Measurements from ENCODE around the gene CDK19. TPM values are rescaled to one million over a fixed set of nuclear protein-coding genes. Genes with fewer than 3 reads are reported as not detected.

The CDK19 gene
- total RNA-seq, 5 donors from 2014 or later (not counting 1 experiment from before 2014, with no cell fraction given), result 11.4 to 16.1 (median 14.2) TPM

GRCh38 chr6:110629153-110629552 is 186.1 kb downstream of the CDK19 start:
- ChIA-PET POLR2A (no interaction called here), CTCF (no interaction called here)
- H3K36me3 ChIP-seq (ENCODE audit: control insufficient read depth in 2 of 2, extremely low read depth in 1 of 2, insufficient read depth in 1 of 2, low read length in 1 of 2), result no peaks in the 10 kb centered on the region
- peaks cover 27% of the 10 kb centered on the region for H3K36me3 Mint-ChIP-seq
- no peaks in the 10 kb centered on the region for H3K9me3 ChIP-seq
- H3K9me3 Mint-ChIP-seq, result no peaks in the 10 kb centered on the region
- H3K27ac Mint-ChIP-seq, result no peak overlapping the region
- no peak overlapping the region for H3K27ac ChIP-seq (ENCODE audit: low read length)
- H3K27me3 Mint-ChIP-seq, result no peaks in the 10 kb centered on the region
- DNase-seq (no peak), ATAC-seq (replicated peaks in 1 of 4) (no peak)
- no peaks in the 10 kb centered on the region for H3K27me3 ChIP-seq (replicated peaks in 1 of 2; ENCODE audit: control insufficient read depth in 2 of 2, extremely low read depth in 1 of 2, insufficient read depth in 2 of 2, low read length in 1 of 2)
- H3K4me3 ChIP-seq (ENCODE audit: control insufficient read depth in 1 of 2, extremely low read depth in 1 of 2, low read length in 1 of 2), result no peak overlapping the region
- no peaks in the 10 kb centered on the region for H3K4me1 ChIP-seq (ENCODE audit: control insufficient read depth in 1 of 2, extremely low read depth in 1 of 2, insufficient read depth in 2 of 2, low read length in 2 of 2)
- 100% methylated on average over 1 of the region's 2 CpGs for WGBS (ENCODE audit: insufficient coverage)
- no peak overlapping the region for H3K4me3 Mint-ChIP-seq
- no peaks in the 10 kb centered on the region for H3K4me1 Mint-ChIP-seq

GRCh38 chr6:110628330-110628729 is 186.9 kb downstream of the CDK19 start:
- POLR2A ChIA-PET, result no interaction called here
- Mint-ChIP-seq H3K9me3 (no peaks in the 10 kb centered on the region), H3K27ac (no peak overlapping the region), H3K36me3 (peaks cover 31% of the 10 kb centered on the region), H3K4me1 (no peaks in the 10 kb centered on the region), H3K27me3 (no peaks in the 10 kb centered on the region), H3K4me3 (no peak overlapping the region)
- no peaks in the 10 kb centered on the region for H3K4me1 ChIP-seq (ENCODE audit: control insufficient read depth in 1 of 2, extremely low read depth in 1 of 2, insufficient read depth in 2 of 2, low read length in 2 of 2)
- no peaks in the 10 kb centered on the region for H3K9me3 ChIP-seq
- no peak overlapping the region for H3K4me3 ChIP-seq (ENCODE audit: control insufficient read depth in 1 of 2, extremely low read depth in 1 of 2, low read length in 1 of 2)
- no peaks in the 10 kb centered on the region for H3K27me3 ChIP-seq (replicated peaks in 1 of 2; ENCODE audit: control insufficient read depth in 2 of 2, extremely low read depth in 1 of 2, insufficient read depth in 2 of 2, low read length in 1 of 2)
- CTCF ChIA-PET, result no interaction called here
- no peak overlapping the region for H3K27ac ChIP-seq (ENCODE audit: low read length)
- no peak for DNase-seq
- no peaks in the 10 kb centered on the region for H3K36me3 ChIP-seq (ENCODE audit: control insufficient read depth in 2 of 2, extremely low read depth in 1 of 2, insufficient read depth in 1 of 2, low read length in 1 of 2)
- no CpG with 5 or more reads among the region's 5 CpGs for WGBS (ENCODE audit: insufficient coverage)
- no peak for ATAC-seq (replicated peaks in 1 of 4)

DNA sequence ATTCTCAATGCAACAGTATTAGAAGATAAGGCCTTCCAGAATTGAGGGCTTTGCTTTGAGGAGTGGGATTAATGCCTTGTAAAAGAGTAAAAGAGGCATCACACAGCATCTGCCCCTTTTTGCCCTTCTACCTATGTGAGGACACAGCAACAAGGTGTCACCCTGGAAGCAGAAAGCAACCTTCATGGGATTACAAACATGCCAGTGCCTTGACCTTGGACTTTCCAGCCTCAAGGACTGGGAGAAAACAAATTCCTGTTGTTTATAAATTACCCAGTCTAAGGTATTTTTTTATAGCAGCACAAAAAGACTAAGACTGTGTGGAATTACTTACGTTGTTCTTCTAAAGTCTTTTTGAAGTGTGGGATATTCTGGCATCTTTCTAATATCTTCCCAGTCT is 188.8 kb downstream of the CDK19 start:
- CTCF ChIA-PET, result no interaction called here
- Histone ChIP-seq H3K27ac (ENCODE audit: low read length) (no peak overlapping the region), H3K27me3 (replicated peaks in 1 of 2; ENCODE audit: control insufficient read depth in 2 of 2, extremely low read depth in 1 of 2, insufficient read depth in 2 of 2, low read length in 1 of 2) (no peaks in the 10 kb centered on the region), H3K4me1 (ENCODE audit: control insufficient read depth in 1 of 2, extremely low read depth in 1 of 2, insufficient read depth in 2 of 2, low read length in 2 of 2) (no peaks in the 10 kb centered on the region), H3K4me3 (ENCODE audit: control insufficient read depth in 1 of 2, extremely low read depth in 1 of 2, low read length in 1 of 2) (no peak overlapping the region), H3K36me3 (ENCODE audit: control insufficient read depth in 2 of 2, extremely low read depth in 1 of 2, insufficient read depth in 1 of 2, low read length in 1 of 2) (peaks cover 0 to 13% of the 10 kb centered on the region in 2 donors), H3K9me3 (no peaks in the 10 kb centered on the region)
- peaks cover 43% of the 10 kb centered on the region for H3K36me3 Mint-ChIP-seq
- no peaks in the 10 kb centered on the region for H3K27me3 Mint-ChIP-seq
- H3K4me3 Mint-ChIP-seq, result no peak overlapping the region
- WGBS (ENCODE audit: insufficient coverage), result no CpG with 5 or more reads among the region's 1 CpG
- no peaks in the 10 kb centered on the region for H3K9me3 Mint-ChIP-seq
- no peak overlapping the region for H3K27ac Mint-ChIP-seq
- DNase-seq, result no peak
- POLR2A ChIA-PET, result no interaction called here
- no peak for ATAC-seq (replicated peaks in 1 of 4)
- no peaks in the 10 kb centered on the region for H3K4me1 Mint-ChIP-seq

DNA sequence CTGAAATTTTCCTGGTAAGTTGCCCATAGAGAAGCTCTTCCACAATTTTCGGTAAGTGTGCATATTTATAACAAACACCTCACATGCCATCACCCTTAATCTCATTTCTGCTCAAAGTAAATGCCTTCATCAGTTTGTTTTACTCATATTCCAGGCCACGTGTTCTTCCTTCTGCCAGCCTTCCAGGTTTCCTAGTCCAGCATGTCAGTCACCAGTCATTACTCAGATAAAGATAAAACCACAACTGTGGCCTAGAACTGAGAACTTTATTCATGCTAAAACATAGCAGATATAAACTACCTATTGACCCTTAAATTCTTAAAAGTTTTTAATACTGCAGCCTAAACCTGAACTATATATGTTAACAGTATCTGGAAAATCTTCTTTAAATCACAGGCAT is 189.4 kb downstream of the CDK19 start:
- no peak overlapping the region for H3K27ac Mint-ChIP-seq
- H3K9me3 ChIP-seq, result no peaks in the 10 kb centered on the region
- no peaks in the 10 kb centered on the region for H3K4me1 ChIP-seq (ENCODE audit: control insufficient read depth in 1 of 2, extremely low read depth in 1 of 2, insufficient read depth in 2 of 2, low read length in 2 of 2)
- H3K36me3 ChIP-seq (ENCODE audit: control insufficient read depth in 2 of 2, extremely low read depth in 1 of 2, insufficient read depth in 1 of 2, low read length in 1 of 2), result peaks cover 0 to 19% of the 10 kb centered on the region in 2 donors
- ChIA-PET CTCF (no interaction called here), POLR2A (no interaction called here)
- H3K4me3 Mint-ChIP-seq, result no peak overlapping the region
- ATAC-seq (replicated peaks in 1 of 4) (no peak), DNase-seq (no peak)
- no peaks in the 10 kb centered on the region for H3K4me1 Mint-ChIP-seq
- 94% methylated on average over 2 of the region's 2 CpGs for WGBS (ENCODE audit: insufficient coverage)
- no peak overlapping the region for H3K4me3 ChIP-seq (ENCODE audit: control insufficient read depth in 1 of 2, extremely low read depth in 1 of 2, low read length in 1 of 2)
- no peak overlapping the region for H3K27ac ChIP-seq (ENCODE audit: low read length)
- no peaks in the 10 kb centered on the region for H3K27me3 ChIP-seq (replicated peaks in 1 of 2; ENCODE audit: control insufficient read depth in 2 of 2, extremely low read depth in 1 of 2, insufficient read depth in 2 of 2, low read length in 1 of 2)
- H3K27me3 Mint-ChIP-seq, result no peaks in the 10 kb centered on the region
- no peaks in the 10 kb centered on the region for H3K9me3 Mint-ChIP-seq
- peaks cover 48% of the 10 kb centered on the region for H3K36me3 Mint-ChIP-seq

DNA sequence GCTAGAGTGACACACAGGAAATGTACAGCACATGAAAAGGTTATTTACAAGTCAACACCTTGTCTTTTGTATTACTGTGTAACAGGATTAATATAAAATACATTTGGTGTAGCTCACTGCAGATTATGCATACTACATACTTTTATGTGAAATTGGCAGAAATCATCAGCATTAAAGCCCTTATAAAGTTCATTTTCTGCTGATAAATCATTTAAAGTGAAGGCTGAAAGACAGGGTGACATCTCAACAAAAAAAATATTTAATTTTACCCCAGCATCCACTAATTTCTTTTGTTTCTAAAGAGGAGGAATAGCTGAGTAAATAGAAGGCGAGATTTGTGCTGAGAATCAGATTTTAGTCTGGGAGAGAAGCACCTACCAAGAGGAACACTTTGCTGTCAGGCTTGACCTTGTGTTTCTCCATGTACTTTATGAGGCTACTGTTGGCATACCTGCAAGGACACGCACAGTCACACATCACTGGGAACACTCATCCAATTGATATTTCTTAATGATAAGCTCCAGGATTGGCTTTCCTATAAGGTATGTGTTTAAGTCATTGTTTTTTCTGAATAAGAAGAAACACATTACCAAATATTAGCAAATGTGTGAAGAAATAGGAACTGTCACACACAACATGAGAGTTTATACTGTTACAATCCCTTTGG is 192.2 kb downstream of the CDK19 start:
- no peak overlapping the region for H3K4me3 Mint-ChIP-seq
- Histone ChIP-seq H3K27ac (ENCODE audit: low read length) (no peak overlapping the region), H3K36me3 (ENCODE audit: control insufficient read depth in 2 of 2, extremely low read depth in 1 of 2, insufficient read depth in 1 of 2, low read length in 1 of 2) (peaks cover 0 to 27% of the 10 kb centered on the region in 2 donors), H3K9me3 (no peaks in the 10 kb centered on the region), H3K27me3 (replicated peaks in 1 of 2; ENCODE audit: control insufficient read depth in 2 of 2, extremely low read depth in 1 of 2, insufficient read depth in 2 of 2, low read length in 1 of 2) (no peaks in the 10 kb centered on the region), H3K4me3 (ENCODE audit: control insufficient read depth in 1 of 2, extremely low read depth in 1 of 2, low read length in 1 of 2) (no peak overlapping the region), H3K4me1 (ENCODE audit: control insufficient read depth in 1 of 2, extremely low read depth in 1 of 2, insufficient read depth in 2 of 2, low read length in 2 of 2) (no peaks in the 10 kb centered on the region)
- ChIA-PET POLR2A (interaction anchor here in 1 of 2 donors (0.6 kb wide), 1 partner anchor 325 kb away, joined by 4 read pairs; no protein-coding TSS in a partner anchor), CTCF (interaction anchor here in 1 of 2 donors (0.5 to 0.6 kb wide), 2 partner anchors 121 to 1537 kb away, joined by 3 to 6 read pairs; no protein-coding TSS in a partner anchor)
- H3K36me3 Mint-ChIP-seq, result peaks cover 52% of the 10 kb centered on the region
- peaks cover 0 to 2% (median 0%) of the 10 kb centered on the region in 3 donors for H3K4me1 Mint-ChIP-seq
- H3K27me3 Mint-ChIP-seq, result no peaks in the 10 kb centered on the region
- no peak for DNase-seq
- WGBS (ENCODE audit: insufficient coverage), result no CpG with 5 or more reads among the region's 2 CpGs
- no peak for ATAC-seq (replicated peaks in 1 of 4)
- H3K27ac Mint-ChIP-seq, result no peak overlapping the region
- no peaks in the 10 kb centered on the region for H3K9me3 Mint-ChIP-seq

- Mint-ChIP-seq H3K27ac (no peak overlapping the region), H3K9me3 (no peaks in the 10 kb centered on the region), H3K27me3 (no peaks in the 10 kb centered on the region), H3K36me3 (peaks cover 61% of the 10 kb centered on the region), H3K4me3 (no peak overlapping the region), H3K4me1 (peaks cover 0 to 2% (median 0%) of the 10 kb centered on the region in 3 donors)
- H3K9me3 ChIP-seq, result no peaks in the 10 kb centered on the region
- no peaks in the 10 kb centered on the region for H3K4me1 ChIP-seq (ENCODE audit: control insufficient read depth in 1 of 2, extremely low read depth in 1 of 2, insufficient read depth in 2 of 2, low read length in 2 of 2)
- DNase-seq (no peak), ATAC-seq (replicated peaks in 1 of 4) (no peak)
- WGBS (ENCODE audit: insufficient coverage), result 98% methylated on average over 8 of the region's 9 CpGs
- POLR2A ChIA-PET, result no interaction called here
- H3K27ac ChIP-seq (ENCODE audit: low read length), result no peak overlapping the region
- peaks cover 0 to 27% of the 10 kb centered on the region in 2 donors for H3K36me3 ChIP-seq (ENCODE audit: control insufficient read depth in 2 of 2, extremely low read depth in 1 of 2, insufficient read depth in 1 of 2, low read length in 1 of 2)
- CTCF ChIA-PET, result no interaction called here
- no peak overlapping the region for H3K4me3 ChIP-seq (ENCODE audit: control insufficient read depth in 1 of 2, extremely low read depth in 1 of 2, low read length in 1 of 2)
- no peaks in the 10 kb centered on the region for H3K27me3 ChIP-seq (replicated peaks in 1 of 2; ENCODE audit: control insufficient read depth in 2 of 2, extremely low read depth in 1 of 2, insufficient read depth in 2 of 2, low read length in 1 of 2)
Measured at GRCh38 chr6:110621061-110621460, 194.2 kb downstream of the CDK19 start.

Data from T-cell (primary cell).